HG02588 (cell line): Measurements from ENCODE around the gene STRN3.
A peak's percentile ranks its signal among the peaks of the same experiment; 100 is the strongest.
"Not testable (repeated sequence)": the region's sequence is repeated elsewhere in the genome, so short reads cannot be mapped to it uniquely, and the experiment has no call there.

Source experiments
- ATAC-seq: cut with Tn5 transposase; IDR thresholded peaks from one replicate; pipeline ENCODE4 v1.9.1; 2021; ENCODE audit warnings: mild to moderate bottlenecking, moderate library complexity; ENCODE audit not compliant: unreplicated experiment

STRN3 gene

GRCh38 chr14:31004007-31004406 lies 22.2 kb downstream of the STRN3 start:
- ATAC-seq, result not testable (repeated sequence)

DNA sequence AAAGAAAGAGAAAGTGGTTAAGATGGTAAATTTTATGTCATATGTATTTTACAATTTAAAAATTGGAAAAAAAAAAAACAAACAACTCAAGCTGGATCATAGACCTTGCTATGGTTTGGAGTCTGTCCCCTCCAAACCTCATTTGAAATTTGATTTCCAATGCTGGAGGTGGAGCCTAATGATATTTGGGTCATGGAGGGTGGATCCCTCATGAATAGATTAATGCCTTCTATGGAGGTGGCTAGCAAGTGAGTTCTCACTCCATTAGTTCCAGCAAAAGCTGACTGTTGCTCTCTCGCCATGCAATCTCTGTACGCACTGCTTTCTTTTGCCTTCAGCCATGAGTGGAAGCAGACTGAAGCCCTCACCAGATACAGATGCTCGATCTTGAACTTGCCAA lies 22.9 kb downstream of the STRN3 start:
- ATAC-seq, result no peak

- no peak for ATAC-seq
Observed at GRCh38 chr14:31001339-31001658, 24.9 kb downstream of the STRN3 start.

DNA sequence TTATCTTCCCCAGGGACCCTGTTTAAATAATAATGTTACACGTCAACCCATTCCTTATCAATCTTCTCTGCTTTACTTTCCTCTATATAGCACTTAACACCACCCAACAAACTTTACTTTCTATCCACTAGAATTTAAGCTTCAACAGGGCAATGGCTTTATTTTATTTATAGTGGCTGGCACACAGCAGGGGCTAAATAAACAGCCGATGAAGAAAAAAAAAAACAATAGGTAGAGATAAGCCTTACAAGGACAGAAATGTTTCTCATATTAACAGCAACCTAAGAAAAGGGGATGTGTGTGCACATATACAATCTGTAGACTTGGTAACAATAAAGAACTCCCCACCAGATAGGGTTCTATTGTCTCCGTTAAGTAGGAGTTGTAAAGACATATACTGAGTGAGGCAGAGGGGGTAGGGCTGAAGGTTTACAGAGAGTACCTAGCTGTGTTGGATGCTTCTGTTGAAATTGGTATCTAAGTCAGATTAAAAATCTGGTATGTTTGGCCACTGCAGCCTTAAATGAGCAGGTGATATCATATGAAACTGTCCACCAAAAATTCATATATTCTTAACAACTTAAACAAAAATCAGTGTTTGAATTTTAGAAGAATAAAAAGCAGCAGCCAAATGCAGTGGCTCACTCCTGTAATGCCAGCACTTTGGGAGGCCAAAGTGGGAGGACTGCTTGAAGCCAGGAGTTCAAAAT lies 25.4 kb downstream of the STRN3 start:
- no peak for ATAC-seq

DNA sequence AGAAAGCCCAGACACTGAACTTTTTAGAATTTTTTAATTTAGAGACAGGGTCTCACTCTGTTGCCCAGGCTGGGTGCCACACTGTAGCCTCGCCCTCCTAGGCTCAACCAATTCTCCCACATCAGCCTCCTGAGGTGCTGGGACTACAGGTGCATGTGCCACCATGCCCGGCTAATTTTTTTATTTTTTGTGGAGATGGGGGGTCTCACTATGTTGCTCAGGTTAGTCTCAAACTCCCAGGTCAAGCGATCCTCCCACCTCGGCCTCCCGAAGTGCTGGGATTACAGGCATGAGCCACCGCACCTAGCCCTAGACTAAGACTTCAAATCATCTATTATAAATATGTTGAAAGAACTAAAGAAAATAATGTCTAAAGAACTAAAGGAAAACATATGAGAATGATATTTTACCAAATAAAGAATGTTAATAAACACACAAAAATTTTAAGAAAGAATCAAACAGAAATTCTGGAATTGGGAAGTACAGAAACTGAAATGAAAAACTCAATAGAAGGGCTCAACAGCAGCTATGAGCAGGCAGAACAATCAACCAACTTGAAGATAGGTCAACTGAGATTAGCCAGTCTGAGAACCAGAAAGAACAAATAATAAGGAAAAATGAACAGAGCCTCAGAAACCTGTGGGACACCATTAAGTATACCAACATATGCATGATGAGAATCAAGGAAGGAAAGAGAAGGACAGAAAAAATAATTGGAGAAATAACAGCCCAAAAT lies 27.0 kb downstream of the STRN3 start:
- ATAC-seq, result no peak

DNA sequence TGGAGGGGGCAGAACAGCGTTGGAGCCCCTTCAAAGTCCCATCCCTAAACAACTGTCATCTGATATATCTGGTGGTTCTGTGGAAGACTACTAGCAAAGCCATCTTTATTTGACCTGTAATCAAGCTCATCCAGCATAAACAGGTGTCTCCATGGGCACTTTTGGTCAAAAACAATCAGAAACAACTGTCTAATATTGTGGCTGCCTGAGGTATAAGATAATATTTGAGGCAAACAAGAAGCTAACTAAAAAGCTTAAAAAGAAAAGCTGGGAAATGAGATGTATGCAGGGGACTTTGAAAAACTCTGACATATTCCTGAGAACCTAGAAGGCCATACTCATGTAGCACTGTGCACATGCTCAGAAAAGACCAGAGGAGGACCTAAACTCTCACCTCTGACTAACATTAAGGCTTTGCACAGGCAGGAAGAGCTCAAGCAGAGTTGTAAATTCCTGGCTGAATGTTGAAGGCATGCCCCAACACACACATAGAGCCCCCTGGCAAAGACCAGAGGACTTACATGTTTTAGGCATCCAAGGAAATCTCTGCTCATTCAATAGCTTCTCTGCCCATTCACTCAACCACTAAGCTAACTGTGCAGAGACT lies 28.0 kb downstream of the STRN3 start:
- ATAC-seq, result no peak

DNA sequence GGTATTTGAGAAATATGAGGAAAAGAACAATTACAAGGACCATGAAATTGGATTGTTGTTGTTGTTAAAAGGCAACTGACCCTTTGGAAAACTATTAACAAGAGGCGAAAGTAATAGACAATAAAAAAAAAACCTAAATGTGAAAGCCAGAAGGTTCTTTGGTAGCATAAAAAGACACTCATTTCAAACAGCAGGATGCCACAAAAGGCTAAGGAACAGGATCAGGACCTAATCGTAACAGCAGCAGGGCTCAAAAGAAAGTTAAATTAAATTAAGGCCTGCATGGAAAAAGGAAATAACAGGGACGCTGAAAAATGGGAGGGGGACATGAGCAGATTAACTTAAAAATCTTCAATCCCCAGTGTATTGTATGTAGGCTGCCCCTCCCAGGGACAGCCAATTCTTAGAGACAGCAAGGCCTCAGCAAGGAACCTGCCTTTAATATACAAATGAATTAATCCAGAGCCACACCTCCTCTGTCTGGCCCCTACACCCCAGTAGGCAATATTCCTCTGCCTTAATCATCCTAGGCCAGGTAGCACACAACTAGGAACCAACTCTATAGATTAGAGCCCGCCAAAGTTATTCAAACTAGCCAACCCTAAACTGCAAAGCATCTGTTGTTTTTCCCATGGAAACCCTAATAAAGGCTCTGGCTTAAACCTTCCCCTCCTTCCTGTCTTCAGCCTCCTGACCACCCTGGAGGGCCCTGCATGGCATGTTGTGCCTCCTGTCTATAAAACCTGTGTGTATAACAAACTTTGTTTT lies 29.1 kb downstream of the STRN3 start:
- ATAC-seq, result no peak

GRCh38 chr14:30995689-30996088 lies 30.5 kb downstream of the STRN3 start:
- ATAC-seq, result no peak

- peak; percentile 69 for ATAC-seq
Observed at GRCh38 chr14:30994681-30995620, 31.2 kb downstream of the STRN3 start.

- no peak for ATAC-seq
Observed at GRCh38 chr14:30993071-30993470, 33.1 kb downstream of the STRN3 start.

DNA sequence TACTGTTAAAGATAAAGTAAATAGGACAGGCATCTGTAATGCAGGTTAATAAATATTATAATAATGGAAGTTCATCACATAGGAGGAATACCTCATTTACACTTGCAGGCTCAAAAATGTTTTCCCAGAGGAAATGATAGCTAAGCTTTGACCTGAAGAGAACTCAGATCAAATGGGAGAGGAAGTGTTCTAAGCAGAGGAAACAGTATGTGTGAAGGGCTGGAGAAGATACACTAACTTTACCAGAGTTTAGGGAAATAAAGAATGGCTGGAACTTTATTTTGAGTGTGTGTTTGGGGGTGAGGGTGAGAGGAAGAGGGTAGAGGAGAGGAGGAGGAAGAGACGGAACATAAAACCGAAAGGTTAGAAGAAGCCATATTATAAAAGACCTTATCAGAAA lies 34.8 kb downstream of the STRN3 start:
- no peak for ATAC-seq

- ATAC-seq, result no peak
Observed at GRCh38 chr14:30990770-30991169, 35.4 kb downstream of the STRN3 start.

GRCh38 chr14:30988509-30988908 lies 37.7 kb downstream of the STRN3 start:
- no peak for ATAC-seq

DNA sequence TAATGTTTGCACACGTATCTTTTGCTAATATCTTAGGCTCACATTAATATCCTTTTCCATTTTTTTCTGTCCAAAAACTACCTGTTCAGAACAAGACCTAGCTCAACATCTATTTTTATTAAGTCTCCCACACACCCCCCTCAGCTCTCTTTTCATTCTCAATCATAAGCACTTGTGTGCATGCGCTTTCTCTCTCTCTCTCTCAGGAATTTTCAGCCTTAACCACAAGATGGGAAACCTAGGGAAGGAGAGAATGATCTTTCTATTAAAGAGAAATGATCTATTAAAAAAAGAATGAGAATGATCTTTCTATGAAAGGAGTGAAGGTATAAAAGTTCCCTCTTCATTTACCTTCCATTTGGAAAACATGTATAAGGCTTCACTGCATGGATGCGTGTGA lies 40.4 kb downstream of the STRN3 start:
- ATAC-seq, result no peak

- no peak for ATAC-seq
Observed at GRCh38 chr14:30983858-30984257, 42.3 kb downstream of the STRN3 start.

DNA sequence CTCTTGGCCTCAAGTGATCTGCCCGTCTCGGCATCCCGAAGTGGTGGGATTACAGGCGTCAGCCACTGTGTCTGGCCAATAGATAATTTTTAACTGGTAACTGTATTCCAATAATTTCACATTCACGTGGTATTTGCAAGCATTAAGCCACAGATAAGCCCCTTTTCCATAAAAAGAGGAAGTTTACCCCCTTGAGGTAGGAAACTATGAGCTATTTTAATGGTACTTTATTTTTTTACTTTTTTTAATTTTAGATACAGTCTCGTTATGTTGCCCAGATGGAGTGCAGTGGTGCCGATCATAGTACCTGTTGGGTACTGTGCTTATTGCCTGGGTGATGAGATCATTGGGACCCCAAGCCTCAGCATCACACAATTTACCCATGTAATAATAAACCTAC lies 43.6 kb downstream of the STRN3 start:
- no peak for ATAC-seq

- ATAC-seq, result no peak
Observed at GRCh38 chr14:30980980-30981379, 45.2 kb downstream of the STRN3 start.

GRCh38 chr14:30980106-30980704 lies 46.0 kb downstream of the STRN3 start:
- not testable (repeated sequence) for ATAC-seq

DNA sequence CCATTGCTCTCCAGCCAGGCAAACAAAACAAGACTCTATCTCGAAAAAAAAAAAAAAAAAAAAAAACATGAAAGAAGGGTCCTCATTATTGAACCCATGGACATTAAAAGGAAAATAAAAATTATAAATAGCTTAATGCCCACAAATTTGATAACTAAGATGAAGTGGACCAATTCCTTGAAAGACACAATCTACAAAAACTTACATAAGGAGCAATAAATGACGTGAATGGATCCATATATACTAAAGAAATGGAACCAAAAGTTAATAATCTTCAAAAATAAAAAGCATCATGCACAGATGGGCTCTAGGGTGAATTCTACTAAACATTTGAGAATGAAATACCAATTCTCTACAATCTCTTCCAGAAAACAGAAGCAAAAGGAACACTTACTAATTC lies 48.4 kb downstream of the STRN3 start:
- no peak for ATAC-seq

DNA sequence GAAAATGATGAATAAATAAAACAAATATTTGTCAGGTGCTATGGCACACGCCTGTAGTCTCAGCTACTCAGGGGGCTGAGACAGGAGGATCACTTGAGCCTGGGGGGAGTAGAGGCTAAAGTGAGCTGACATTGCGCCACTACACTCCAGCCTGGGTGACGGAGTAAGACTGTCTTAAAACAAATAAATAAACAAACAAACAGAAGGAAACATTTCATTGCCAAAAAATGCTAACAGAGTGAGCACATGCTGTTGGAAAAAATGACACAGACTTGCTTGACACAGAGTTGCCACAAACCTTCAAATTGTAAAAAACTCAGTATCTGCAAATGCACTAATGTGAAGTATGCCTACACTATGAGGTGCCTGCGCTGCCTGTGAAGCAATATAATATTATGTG lies 51.6 kb downstream of the STRN3 start:
- no peak for ATAC-seq
